Neutrophil (primary cell): Measurements from ENCODE around the gene NTN1.
"Not testable (repeated sequence)": the region's sequence is repeated elsewhere in the genome, so short reads cannot be mapped to it uniquely, and the experiment has no call there.

Experiments
- H3K27ac ChIP-seq: fragments of 200-600 bp; sonication (generic); 2 replicates; pipeline ENCODE4 v1.5.1; 2016; ENCODE audit warnings: mild to moderate bottlenecking, moderate library complexity
- H3K27me3 ChIP-seq: fragments of 200-600 bp; sonication (generic); 2 replicates; pipeline ENCODE4 v1.6.0; 2016; ENCODE audit warnings: mild to moderate bottlenecking
- H3K36me3 ChIP-seq: fragments of 200-600 bp; sonication (generic); 2 replicates; pipeline ENCODE4 v1.5.1; 2017
- H3K4me1 ChIP-seq, 2 experiments: fragments of 200-600 bp in 1 of 2; sonication (generic) in 1 of 2; 1 replicate in 1 of 2; 2 replicates in 1 of 2; pipeline versions ENCODE4 v1.5.1 to v1.6.1; 2013 to 2016; ENCODE audit warnings: low read depth in 1 of 2, low read length in 1 of 2, mild to moderate bottlenecking in 1 of 2, moderate library complexity in 1 of 2; ENCODE audit not compliant: control insufficient read depth in 1 of 2, insufficient read depth in 1 of 2
- H3K4me3 ChIP-seq, 2 experiments: fragments of 200-600 bp in 1 of 2; sonication (generic) in 1 of 2; 1 replicate in 1 of 2; 2 replicates in 1 of 2; pipeline ENCODE4 v1.5.1; 2013 to 2016; ENCODE audit warnings: low read depth in 1 of 2, low read length in 1 of 2, mild to moderate bottlenecking in 1 of 2, moderate library complexity in 1 of 2
- H3K9me3 ChIP-seq: fragments of 200-600 bp; sonication (generic); 2 replicates; pipeline ENCODE4 v1.5.1; 2016
- CTCF ChIP-seq: fragments of 200-600 bp; sonication (generic); IDR thresholded peaks from 2 replicates; pipeline ENCODE4 v1.5.1; 2016; ENCODE audit warnings: antibody characterized with exemption

The NTN1 gene

GRCh38 chr17:9144502-9145249 is 123.4 kb downstream of the NTN1 start:
- no peaks in the 10 kb centered on the region for H3K36me3 ChIP-seq
- H3K9me3 ChIP-seq: no peaks in the 10 kb centered on the region
- peaks cover 3% of the 10 kb centered on the region for H3K27me3 ChIP-seq
- H3K4me1 ChIP-seq: no peaks in the 10 kb centered on the region
- no peak overlapping the region for H3K27ac ChIP-seq
- no peak overlapping the region for H3K4me3 ChIP-seq
- no peak for TF ChIP-seq CTCF

- Histone ChIP-seq H3K27ac (no peak overlapping the region), H3K27me3 (peaks cover 8% of the 10 kb centered on the region), H3K9me3 (no peaks in the 10 kb centered on the region), H3K36me3 (no peaks in the 10 kb centered on the region), H3K4me3 (no peak overlapping the region), H3K4me1 (no peaks in the 10 kb centered on the region)
- TF ChIP-seq CTCF: no peak
Observed at GRCh38 chr17:9146064-9146463, 124.8 kb downstream of the NTN1 start.

GRCh38 chr17:9148905-9149525 is 127.7 kb downstream of the NTN1 start:
- Histone ChIP-seq H3K27ac (no peak overlapping the region), H3K27me3 (peaks cover 8% of the 10 kb centered on the region), H3K4me1 (no peaks in the 10 kb centered on the region), H3K36me3 (no peaks in the 10 kb centered on the region), H3K4me3 (no peak overlapping the region), H3K9me3 (no peaks in the 10 kb centered on the region)
- TF ChIP-seq CTCF: no peak

- Histone ChIP-seq H3K27me3 (peaks cover 8% of the 10 kb centered on the region), H3K36me3 (no peaks in the 10 kb centered on the region), H3K27ac (no peak overlapping the region), H3K9me3 (no peaks in the 10 kb centered on the region), H3K4me1 (no peaks in the 10 kb centered on the region), H3K4me3 (no peak overlapping the region)
- no peak for TF ChIP-seq CTCF
Observed at GRCh38 chr17:9150446-9151090, 129.3 kb downstream of the NTN1 start.

GRCh38 chr17:9151091-9151490 is 129.8 kb downstream of the NTN1 start:
- Histone ChIP-seq H3K4me3 (no peak overlapping the region), H3K36me3 (no peaks in the 10 kb centered on the region), H3K9me3 (no peaks in the 10 kb centered on the region), H3K27me3 (peaks cover 8% of the 10 kb centered on the region), H3K4me1 (no peaks in the 10 kb centered on the region), H3K27ac (no peak overlapping the region)
- TF ChIP-seq CTCF: no peak

GRCh38 chr17:9151740-9152139 is 130.4 kb downstream of the NTN1 start:
- not testable (repeated sequence) for H3K36me3 ChIP-seq, H3K27me3 ChIP-seq, H3K9me3 ChIP-seq

More at GRCh38 chr17:9151740-9152139, 130.4 kb downstream of the NTN1 start:
- not testable (repeated sequence) for H3K4me3 ChIP-seq, H3K4me1 ChIP-seq, H3K27ac ChIP-seq
